ENCODE results near the gene PSME3.

The PSME3 gene

DNA sequence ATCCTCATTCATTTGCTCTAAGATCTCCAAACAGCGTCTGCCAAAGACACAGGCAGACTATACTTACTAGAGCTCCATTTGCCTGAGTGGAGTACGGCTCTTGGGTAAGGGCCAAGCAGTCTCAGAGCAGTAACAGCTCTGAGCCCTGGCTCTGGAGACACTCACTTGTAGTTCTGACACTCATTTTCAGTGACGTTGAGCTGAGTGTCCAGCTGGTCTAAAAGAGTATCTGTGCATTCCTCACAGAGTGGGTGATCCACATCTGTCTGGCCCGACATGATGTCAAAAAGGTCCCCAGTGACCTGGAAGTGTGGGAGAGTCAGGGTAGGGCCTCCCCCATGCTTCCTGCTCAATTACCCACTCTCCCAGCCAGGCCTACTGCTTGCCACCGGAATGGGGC, 14.8 kb upstream of the PSME3 start:
- DNase-seq: no peak

GRCh38 chr17:42819939-42820535, 13.2 kb upstream of the PSME3 start:
- DNase-seq: no peak

DNA sequence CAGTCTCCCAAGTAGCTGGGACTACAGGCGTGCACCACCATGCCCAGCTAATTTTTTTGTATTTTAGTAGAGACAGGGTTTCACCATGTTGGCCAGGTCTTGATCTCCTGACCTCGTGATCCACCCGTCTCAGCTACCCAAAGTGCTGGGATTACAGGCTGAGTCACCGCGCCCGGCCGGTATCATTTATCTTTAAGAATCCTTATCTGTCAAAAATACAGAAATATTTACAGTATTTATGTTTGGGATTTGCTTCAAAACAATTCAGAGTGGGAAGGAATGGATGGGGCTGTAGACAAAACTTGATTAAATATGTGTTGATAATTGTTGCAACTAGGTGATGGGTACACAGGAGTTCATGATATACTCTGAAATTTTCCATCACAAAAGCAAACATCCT, 12.0 kb upstream of the PSME3 start:
- DNase-seq: no peak

DNA sequence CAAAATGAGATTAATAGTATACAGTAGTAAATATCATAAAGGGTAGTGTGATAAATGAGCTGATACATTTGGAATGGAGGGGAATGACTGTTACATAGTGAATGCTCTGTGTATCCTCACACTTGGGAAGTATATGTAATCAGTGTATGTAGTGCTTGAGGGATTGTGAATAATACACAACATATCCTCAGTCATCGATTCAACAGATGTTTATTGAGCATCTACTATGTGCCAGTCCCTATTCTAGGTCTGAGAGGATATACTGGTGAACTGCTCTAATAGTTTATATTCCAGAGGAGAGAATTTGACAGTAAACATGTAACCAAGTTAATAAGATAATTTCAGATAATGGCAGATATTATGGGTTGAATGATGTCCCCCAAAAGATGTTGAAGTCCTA, 5.7 kb upstream of the PSME3 start:
- no peak for DNase-seq

GRCh38 chr17:42830971-42831370, 2.2 kb upstream of the PSME3 start:
- DNase-seq: no peak

- no peak for DNase-seq
Measured at GRCh38 chr17:42832213-42832933, 824 bp upstream of the PSME3 start.

GRCh38 chr17:42833767-42834422, 698 bp downstream of the PSME3 start:
- no peak for DNase-seq

DNA sequence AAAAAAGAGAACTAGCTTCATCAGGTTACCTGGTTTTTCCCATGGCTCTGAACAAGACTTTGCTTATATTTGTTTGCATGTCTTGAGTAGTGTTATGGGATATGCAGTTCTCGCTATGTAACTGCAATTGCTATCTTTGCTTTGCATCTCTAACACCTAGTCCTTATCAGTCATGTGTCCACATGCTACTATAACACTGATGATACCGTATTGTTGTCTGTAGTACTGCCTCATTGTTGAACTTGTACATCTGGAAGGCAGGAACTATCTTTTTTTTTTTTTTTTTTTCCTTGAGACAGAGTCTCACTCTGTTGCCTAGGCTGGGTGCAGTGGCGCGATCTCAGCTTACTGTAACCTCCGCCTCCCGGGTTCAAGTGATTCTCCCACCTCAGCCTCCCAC, 2.5 kb downstream of the PSME3 start:
- DNase-seq: no peak

- no peak for DNase-seq
Measured at GRCh38 chr17:42841975-42842685, 8.9 kb downstream of the PSME3 start.

- DNase-seq: peak; percentile 41
Measured at GRCh38 chr17:42843358-42843934, 10.2 kb downstream of the PSME3 start.

DNA sequence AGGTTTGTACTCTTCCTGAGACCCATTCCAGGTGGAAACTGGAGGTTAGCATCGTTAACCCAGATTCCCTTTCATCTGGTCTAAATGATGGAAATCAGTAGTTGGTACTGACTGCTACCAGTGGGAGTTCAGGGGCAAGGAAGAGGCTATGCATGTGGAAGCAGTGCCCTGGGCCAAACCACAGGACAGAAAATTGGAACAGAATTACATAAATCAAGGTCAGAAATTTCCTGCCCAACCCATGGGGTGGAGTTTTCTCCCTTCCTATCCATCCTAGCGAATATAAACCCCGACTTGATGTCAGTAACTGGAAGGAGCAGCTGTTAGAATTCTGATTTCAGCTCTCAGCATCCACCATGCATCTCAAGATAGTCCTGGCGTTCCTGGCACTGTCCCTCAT, 11.1 kb downstream of the PSME3 start, which contains the start of gene AOC2:
Gene AOC2, plus strand, starts transcription at position 310 of the 400 bp plus-strand sequence. Its CDS starts 47 bp downstream, at position 357.
- no peak for DNase-seq

GRCh38 chr17:42844761-42845555, 11.8 kb downstream of the PSME3 start:
- no peak for DNase-seq

- no peak for DNase-seq
Measured at GRCh38 chr17:42845556-42845917, 12.3 kb downstream of the PSME3 start.

- DNase-seq: no peak
Measured at GRCh38 chr17:42845918-42846593, 12.9 kb downstream of the PSME3 start.

GRCh38 chr17:42846594-42847280, 13.5 kb downstream of the PSME3 start:
- DNase-seq: no peak

DNA sequence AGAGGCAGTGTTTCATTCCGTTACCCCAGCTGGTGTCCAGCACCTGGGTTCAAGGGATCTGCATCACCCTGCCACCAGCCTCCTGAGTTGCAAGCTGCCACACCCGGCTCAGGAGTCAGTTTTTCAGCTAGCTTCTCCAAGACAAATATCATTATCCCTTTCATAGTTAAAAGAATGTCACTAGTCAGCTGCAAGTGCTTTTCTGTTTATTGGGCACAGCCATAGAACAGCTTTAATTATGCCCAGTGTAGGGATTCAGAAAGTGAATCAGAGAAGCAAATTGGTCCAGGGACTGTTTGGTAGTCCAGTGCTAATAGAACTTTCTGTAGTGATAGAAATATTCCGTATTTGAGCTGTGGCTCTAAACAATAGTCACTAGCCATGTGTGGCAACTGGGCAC, 14.9 kb downstream of the PSME3 start:
- DNase-seq: no peak

DNA sequence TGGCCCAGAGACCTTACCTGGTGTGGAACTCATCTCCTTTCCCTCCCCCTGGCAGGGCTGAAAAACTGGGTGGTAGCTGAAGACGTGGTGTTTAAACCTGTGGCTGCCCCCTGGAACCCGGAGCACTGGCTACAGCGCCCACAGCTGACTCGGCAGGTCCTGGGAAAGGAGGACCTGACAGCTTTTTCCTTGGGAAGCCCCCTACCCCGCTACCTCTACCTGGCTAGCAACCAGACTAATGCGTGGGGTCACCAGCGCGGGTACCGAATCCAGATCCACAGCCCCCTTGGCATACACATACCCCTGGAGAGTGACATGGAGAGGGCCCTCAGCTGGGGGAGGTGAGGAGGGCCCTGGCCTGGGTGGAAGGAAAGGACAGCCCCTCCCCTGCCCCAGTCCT, 15.8 kb downstream of the PSME3 start:
- no peak for DNase-seq

DNA sequence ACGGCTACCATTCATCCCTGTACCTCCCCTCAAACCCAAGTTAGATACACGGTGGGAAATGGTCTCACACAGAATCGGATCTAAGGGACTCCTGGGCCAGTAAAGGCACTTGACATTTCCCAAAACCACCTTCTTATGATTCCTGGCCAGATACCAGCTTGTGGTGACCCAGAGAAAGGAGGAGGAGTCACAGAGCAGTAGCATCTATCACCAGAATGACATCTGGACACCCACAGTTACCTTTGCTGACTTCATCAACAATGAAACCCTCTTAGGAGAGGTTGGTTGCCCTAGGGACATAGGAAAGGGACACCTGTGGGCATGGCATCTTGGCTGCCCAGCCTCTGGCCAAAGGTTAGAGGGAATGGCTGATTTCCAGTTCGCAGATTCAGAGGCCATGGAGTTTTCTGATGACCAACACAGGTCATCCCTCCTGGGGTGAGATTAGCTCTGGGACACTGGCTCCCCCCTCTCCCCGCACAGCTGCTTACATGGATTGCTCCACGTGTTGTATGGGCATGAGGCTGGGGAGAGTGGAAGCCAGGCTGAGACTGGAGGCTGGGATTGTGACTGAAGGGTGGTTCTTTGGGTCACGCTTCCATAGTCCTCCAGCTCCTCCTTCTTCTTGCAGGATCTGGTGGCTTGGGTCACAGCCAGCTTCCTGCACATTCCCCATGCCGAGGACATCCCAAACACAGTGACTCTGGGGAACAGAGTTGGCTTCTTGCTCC, 16.4 kb downstream of the PSME3 start:
- no peak for DNase-seq

DNA sequence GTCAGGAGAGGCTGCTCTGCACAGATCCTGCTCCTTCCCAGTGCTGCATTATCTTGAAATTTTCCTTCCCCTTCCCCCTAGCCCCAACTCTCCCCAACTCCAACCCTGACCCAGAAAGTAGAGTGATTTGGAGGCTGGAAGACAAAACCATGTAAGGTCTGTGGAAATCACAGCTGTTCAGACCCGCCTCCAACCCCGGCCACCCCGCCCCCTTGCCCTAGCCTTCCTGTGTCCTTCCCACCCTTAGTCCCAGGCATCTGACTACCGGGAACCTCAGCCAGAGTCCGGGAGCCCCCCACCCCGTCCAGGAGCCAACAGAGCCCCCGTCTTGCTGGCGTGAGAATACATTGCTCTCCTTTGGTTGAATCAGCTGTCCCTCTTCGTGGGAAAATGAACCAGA, 17.8 kb downstream of the PSME3 start, which contains the start of gene AOC3:
Gene AOC3, plus strand, starts transcription at position 246 of the 400 bp plus-strand sequence. Its CDS starts 145 bp downstream, at position 391.
- DNase-seq: no peak

Measured in NCI-H1092 (cell line).